Spleen (tissue), 11 donors: Measurements from ENCODE around the gene GATA2. TPM values are rescaled to one million over a fixed set of nuclear protein-coding genes. Genes with fewer than 3 reads are reported as not detected.

ENCODE experiments used
- DNase-seq: peaks from one replicate; pipeline ENCODE4 v3.0.0-alpha.2; 2020
- H3K27ac ChIP-seq, 8 donors: fragments of 200-600 bp; sonication (generic) in 7 of 8; 1 replicate in 4 of 8; 2 replicates in 4 of 8; pipeline versions ENCODE4 v1.5.0 to v1.8.0; 2016 to 2021; ENCODE audit warnings: inconsistent platforms in 4 of 8, mild to moderate bottlenecking in 4 of 8, moderate library complexity in 1 of 8
- H3K27me3 ChIP-seq, 7 donors: fragments of 200-600 bp; sonication (generic) in 6 of 7; replicated peaks in 1 of 7; 1 replicate in 4 of 7; 2 replicates in 3 of 7; pipeline versions ENCODE4 v1.5.0 to v1.8.0; 2016 to 2021; ENCODE audit warnings: inconsistent platforms in 3 of 7, mild to moderate bottlenecking in 1 of 7
- H3K36me3 ChIP-seq, 6 donors: fragments of 200-600 bp; sonication (generic) in 5 of 6; 1 replicate in 4 of 6; 2 replicates in 2 of 6; pipeline versions ENCODE4 v1.5.0 to v1.8.0; 2016 to 2021; ENCODE audit warnings: inconsistent platforms in 2 of 6
- H3K4me1 ChIP-seq, 6 donors: fragments of 200-600 bp; sonication (generic) in 5 of 6; 1 replicate in 3 of 6; 2 replicates in 3 of 6; pipeline versions ENCODE4 v1.5.0 to v1.8.0; 2016 to 2021; ENCODE audit warnings: inconsistent platforms in 3 of 6
- H3K4me3 ChIP-seq, 8 donors: fragments of 200-600 bp; sonication (generic) in 7 of 8; 1 replicate in 4 of 8; 2 replicates in 4 of 8; pipeline versions ENCODE4 v1.5.0 to v1.8.0; 2016 to 2021; ENCODE audit warnings: inconsistent platforms in 4 of 8, mild to moderate bottlenecking in 4 of 8, moderate library complexity in 2 of 8
- H3K9me3 ChIP-seq, 8 donors: fragments of 200-600 bp; sonication (generic) in 7 of 8; 1 replicate in 4 of 8; 2 replicates in 4 of 8; pipeline versions ENCODE4 v1.5.0 to v1.8.0; 2016 to 2021; ENCODE audit warnings: inconsistent platforms in 4 of 8
- CTCF ChIP-seq, 11 experiments: fragments of 200-600 bp in 7 of 11; fragments of 450-650 bp in 4 of 11; sonication (generic) in 4 of 11; IDR thresholded peaks in 8 of 11; conservative IDR thresholded peaks in 3 of 11; 1 replicate in 7 of 11; 2 replicates in 4 of 11; pipeline versions ENCODE4 v1.4.0 to v1.8.0; 2016 to 2021; ENCODE audit warnings: antibody characterized with exemption in 11 of 11, inconsistent platforms in 4 of 11, mild to moderate bottlenecking in 1 of 11
- POLR2A ChIP-seq, 3 donors: fragments of 450-650 bp; IDR thresholded peaks; one replicate each; pipeline ENCODE4 v1.5.1; 2017; ENCODE audit warnings: antibody characterized with exemption in 3 of 3, mild to moderate bottlenecking in 1 of 3
- POLR2AphosphoS5 ChIP-seq, 3 donors: sonication (generic); formaldehyde crosslinking; IDR thresholded peaks; one replicate each; pipeline ENCODE4 v1.5.1; 2017; ENCODE audit warnings: antibody characterized with exemption in 3 of 3
- WGBS, 5 donors: extraction: QIAGEN DNeasy Blood & Tissue Kit in 3 of 5; methylation state at CpG; one replicate each; pipeline versions ENCODE4 v1.1.5 to v1.1.7; 2013 to 2018; 5-methylcytosine and 5-hydroxymethylcytosine counted together
- intact Hi-C: fragments of 100-400 bp; cut with DNase I; formaldehyde crosslinking; loops from one replicate; pipeline ENCODE4 v1.15.0; 2023; ENCODE audit warnings: low total_unique reads
- polyA plus RNA-seq, 3 donors: library from polyadenylated mRNA; stranded (reverse); fragments of 200-250 nt; gene quantifications; one replicate each; pipeline ENCODE4 v1.2.1, GENCODE V29; 2013
- total RNA-seq, 7 donors: library from RNA; depleted of rRNA in 3 of 7; stranded (reverse); fragments of >200 nt in 3 of 7; fragmentation: NEBNext Ultra II Directional in 4 of 7; extraction: Animal tissue kit (Norgen Biotek cat#: 25700) in 4 of 7; gene quantifications; one replicate each; pipeline versions ENCODE4 v1.1.0 to v1.2.1, GENCODE V29; 2016 to 2021
- donor health status: healthy with polysubstance abuse.
- donor health status: DM: no; HTN: no; CAD: no; lungs with moderate emphysema.
- donor health status: DM: no; HTN: no; CAD: no.
- donor health status: Bipolar disorder and iron deficiency.
- donor health status: healthy.
- donor health status: DM: no; HTN: no; CAD: no.
- donor health status: DM: yes; HTN: yes; CAD: no.

The GATA2 gene
- total and polyA plus RNA-seq, 10 donors, result 2.2 to 28.6 (median 17.0) TPM

GRCh38 chr3:128463771-128464170 is 29.2 kb downstream of the GATA2 start:
- Histone ChIP-seq H3K27me3 (peaks cover 0 to 16% (median 0%) of the 10 kb centered on the region in 7 donors), H3K9me3 (no peaks in the 10 kb centered on the region), H3K36me3 (no peaks in the 10 kb centered on the region), H3K4me3 (no peak overlapping the region), H3K4me1 (no peaks in the 10 kb centered on the region), H3K27ac (no peak overlapping the region)
- intact Hi-C loops, result no loop called here
- DNase-seq, result no peak
- TF ChIP-seq POLR2A (IDR thresholded peaks at IDR 0.05), result no peak
- no peak for TF ChIP-seq CTCF (IDR thresholded peaks at IDR 0.05 in 8 of 11, conservative IDR thresholded peaks at IDR 0.05 in 3 of 11)
- no peak for TF ChIP-seq POLR2AphosphoS5 (IDR thresholded peaks at IDR 0.05)
- WGBS, 5 donors, result 80 to 88% (median 83%) methylated on average over 10 of the region's 10 CpGs

DNA sequence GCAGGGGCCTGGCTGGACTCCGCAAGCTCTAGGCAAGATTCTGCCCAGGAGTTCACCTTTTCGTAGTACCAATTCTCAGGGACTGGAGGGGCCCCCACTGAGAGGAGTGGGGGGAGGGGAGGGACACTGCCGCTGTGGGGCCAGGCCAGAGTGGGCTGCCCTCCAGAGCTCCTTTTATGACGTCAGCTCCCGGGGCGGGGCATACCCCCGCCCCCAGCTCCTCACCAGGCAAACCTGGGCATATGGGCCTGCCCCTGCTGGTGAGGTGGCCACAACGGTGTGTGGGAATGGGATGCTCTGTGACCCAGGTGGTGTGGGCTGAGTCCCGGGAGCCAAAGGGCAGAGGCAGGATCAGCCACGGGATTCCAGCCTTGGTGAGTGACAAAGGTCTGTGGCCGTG is 29.6 kb downstream of the GATA2 start:
- Histone ChIP-seq H3K36me3 (no peaks in the 10 kb centered on the region), H3K4me3 (no peak overlapping the region), H3K9me3 (no peaks in the 10 kb centered on the region), H3K27ac (no peak overlapping the region), H3K27me3 (peaks cover 0 to 16% (median 0%) of the 10 kb centered on the region in 7 donors), H3K4me1 (no peaks in the 10 kb centered on the region)
- TF ChIP-seq CTCF (IDR thresholded peaks at IDR 0.05 in 8 of 11, conservative IDR thresholded peaks at IDR 0.05 in 3 of 11) (no peak), POLR2A (IDR thresholded peaks at IDR 0.05) (no peak), POLR2AphosphoS5 (IDR thresholded peaks at IDR 0.05) (no peak)
- intact Hi-C loops, result no loop called here
- 81 to 87% (median 84%) methylated on average over 1 to 11 of the region's 11 CpGs for WGBS, 5 donors
- DNase-seq, result no peak

DNA sequence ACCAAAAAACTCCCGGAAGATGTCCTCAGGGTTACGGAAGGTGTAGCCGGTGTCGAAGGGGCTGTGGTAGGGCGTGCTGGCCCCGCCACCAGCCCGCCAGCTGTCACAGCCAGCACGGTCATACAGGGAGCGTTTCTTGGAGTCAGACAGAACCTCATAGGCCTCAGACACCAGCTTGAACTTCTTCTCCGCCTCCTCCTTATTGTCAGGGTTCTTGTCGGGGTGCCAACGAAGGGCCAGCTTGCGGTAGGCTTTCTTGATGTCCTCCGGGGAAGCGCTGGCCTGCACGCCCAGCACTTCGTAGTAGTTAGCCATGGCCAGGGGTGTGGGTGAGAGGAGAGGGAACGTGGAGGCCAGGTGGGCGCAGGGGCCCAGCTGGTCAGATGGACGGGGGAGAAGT is 30.1 kb downstream of the GATA2 start:
- 90 to 95% (median 92%) methylated on average over 20 of the region's 20 CpGs for WGBS, 5 donors
- H3K9me3 ChIP-seq, result no peaks in the 10 kb centered on the region
- peaks cover 0 to 16% (median 0%) of the 10 kb centered on the region in 7 donors for H3K27me3 ChIP-seq
- H3K27ac ChIP-seq, result no peak overlapping the region
- TF ChIP-seq CTCF (IDR thresholded peaks at IDR 0.05 in 8 of 11, conservative IDR thresholded peaks at IDR 0.05 in 3 of 11) (no peak), POLR2AphosphoS5 (IDR thresholded peaks at IDR 0.05) (no peak)
- no peak overlapping the region for H3K4me3 ChIP-seq
- DNase-seq, result no peak
- H3K36me3 ChIP-seq, result no peaks in the 10 kb centered on the region
- peaks cover 0 to 3% (median 0%) of the 10 kb centered on the region in 6 donors for H3K4me1 ChIP-seq
- intact Hi-C loops, result no loop called here

DNA sequence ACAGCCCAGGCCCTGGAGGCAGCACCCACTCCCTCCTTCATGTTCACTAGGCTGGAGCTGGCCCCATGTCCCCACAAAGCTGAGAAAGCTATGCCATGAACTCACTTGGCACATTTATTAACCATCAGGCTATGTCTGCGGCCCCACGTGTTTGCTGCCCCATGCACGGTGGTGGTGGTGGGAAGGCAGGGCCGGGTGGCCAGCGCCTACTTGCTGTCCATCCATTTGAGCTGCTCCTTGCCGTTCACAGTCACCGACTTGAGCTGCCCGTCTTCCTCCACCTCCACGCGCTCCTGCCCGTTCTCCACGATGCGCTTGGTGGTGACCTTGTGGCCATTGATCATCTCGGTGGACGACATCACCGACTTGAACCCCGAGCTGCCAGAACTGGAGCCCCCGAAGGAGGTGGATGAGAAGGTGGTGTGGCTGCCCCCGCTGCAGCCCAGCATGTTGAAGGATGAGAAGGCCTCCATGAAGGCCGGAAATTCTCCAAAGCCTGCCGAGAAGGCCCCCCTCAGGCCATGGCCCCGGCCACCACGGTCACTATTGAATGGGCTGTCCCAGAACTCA is 30.6 kb downstream of the GATA2 start:
- WGBS, 5 donors, result 91 to 97% (median 93%) methylated on average over 23 of the region's 23 CpGs
- no peak overlapping the region for H3K27ac ChIP-seq
- TF ChIP-seq POLR2AphosphoS5 (IDR thresholded peaks at IDR 0.05), result no peak
- no peak for TF ChIP-seq POLR2A (IDR thresholded peaks at IDR 0.05)
- TF ChIP-seq CTCF (IDR thresholded peaks at IDR 0.05 in 8 of 11, conservative IDR thresholded peaks at IDR 0.05 in 3 of 11), result no peak
- intact Hi-C loops, result no loop called here
- H3K4me1 ChIP-seq, result peaks cover 0 to 5% (median 0%) of the 10 kb centered on the region in 6 donors
- H3K4me3 ChIP-seq, result no peak overlapping the region
- no peak for DNase-seq
- no peaks in the 10 kb centered on the region for H3K36me3 ChIP-seq
- no peaks in the 10 kb centered on the region for H3K9me3 ChIP-seq
- H3K27me3 ChIP-seq, result peaks cover 0 to 17% (median 0%) of the 10 kb centered on the region in 7 donors
